Sigmoid colon (tissue), 7 donors: ENCODE measurements around the gene GARNL3. TPM values are rescaled to one million over a fixed set of nuclear protein-coding genes. Genes with fewer than 3 reads are reported as not detected.
A peak's percentile ranks its signal among the peaks of the same experiment; 100 is the strongest.

Source experiments
- DNase-seq: peaks from one replicate; pipeline ENCODE4 v3.0.0-alpha.2; 2019
- H3K27ac ChIP-seq, 4 donors: fragments of 200-600 bp; sonication (generic); one replicate each; pipeline ENCODE4 v1.5.1; 2016 to 2019; ENCODE audit warnings: mild to moderate bottlenecking in 1 of 4
- H3K27me3 ChIP-seq, 3 donors: fragments of 200-600 bp; sonication (generic); one replicate each; pipeline ENCODE4 v1.5.1; 2019; ENCODE audit warnings: mild to moderate bottlenecking in 1 of 3
- H3K36me3 ChIP-seq, 4 donors: fragments of 200-600 bp; sonication (generic); one replicate each; pipeline ENCODE4 v1.5.1; 2016 to 2019
- H3K4me1 ChIP-seq, 4 donors: fragments of 200-600 bp; sonication (generic); one replicate each; pipeline ENCODE4 v1.5.1; 2017 to 2019
- H3K4me3 ChIP-seq, 4 donors: fragments of 200-600 bp; sonication (generic); one replicate each; pipeline ENCODE4 v1.5.1; 2017 to 2019; ENCODE audit warnings: mild to moderate bottlenecking in 2 of 4, moderate library complexity in 1 of 4
- H3K9me3 ChIP-seq, 4 donors: fragments of 200-600 bp in 3 of 4; sonication (generic) in 3 of 4; one replicate each; pipeline versions ENCODE4 v1.5.1 to v1.6.1; 2013 to 2019
- CTCF ChIP-seq, 4 experiments: fragments of 450-650 bp in 3 of 4; fragments of 200-600 bp in 1 of 4; IDR thresholded peaks; one replicate each; pipeline ENCODE4 v1.5.1; 2016 to 2019; ENCODE audit warnings: antibody characterized with exemption in 4 of 4, mild to moderate bottlenecking in 3 of 4, moderate library complexity in 2 of 4
- EP300 ChIP-seq, 4 donors: sonication (generic); formaldehyde crosslinking; IDR thresholded peaks; one replicate each; pipeline ENCODE4 v1.6.1; 2017; ENCODE audit warnings: antibody characterized with exemption in 4 of 4
- POLR2A ChIP-seq, 2 donors: fragments of 450-650 bp; IDR thresholded peaks; one replicate each; pipeline ENCODE4 v1.6.1; 2016; ENCODE audit warnings: antibody characterized with exemption in 2 of 2, mild to moderate bottlenecking in 2 of 2, moderate library complexity in 2 of 2
- POLR2AphosphoS5 ChIP-seq, 4 donors: sonication (generic); formaldehyde crosslinking; IDR thresholded peaks; one replicate each; pipeline ENCODE4 v1.6.1; 2017; ENCODE audit warnings: antibody characterized with exemption in 4 of 4
- WGBS, 2 donors: extraction: QIAGEN DNeasy Blood & Tissue Kit; methylation state at CpG; one replicate each; pipeline ENCODE4 v1.1.7; 2013; 5-methylcytosine and 5-hydroxymethylcytosine counted together
- intact Hi-C: fragments of 100-400 bp; cut with DNase I; formaldehyde crosslinking; loops from one replicate; pipeline ENCODE4 v1.15.1; 2023
- polyA plus RNA-seq, 3 donors: library from polyadenylated mRNA; stranded (reverse); fragments of 200-250 nt; gene quantifications; one replicate each; pipeline ENCODE4 v1.2.3, GENCODE V29; 2013
- total RNA-seq, 4 donors: library from RNA; depleted of rRNA; stranded (reverse); fragments of >200 nt; gene quantifications; one replicate each; pipeline ENCODE4 v1.1.0, GENCODE V29; 2016
- donor health status: healthy with polysubstance abuse.
- donor health status: Bipolar disorder and iron deficiency.
- donor health status: healthy.

Gene GARNL3
- total and polyA plus RNA-seq, 7 donors = 0.92 to 28.0 (median 10.2) TPM

GRCh38 chr9:127336086-127336485 lies 71.5 kb downstream of the GARNL3 start:
- WGBS, 2 donors = 94 to 96% methylated on average over 5 of the region's 5 CpGs
- TF ChIP-seq POLR2A (IDR thresholded peaks at IDR 0.05) (no peak), EP300 (IDR thresholded peaks at IDR 0.05) (no peak), CTCF (IDR thresholded peaks at IDR 0.05) (no peak), POLR2AphosphoS5 (IDR thresholded peaks at IDR 0.05) (no peak)
- Histone ChIP-seq H3K9me3 (no peaks in the 10 kb centered on the region), H3K27me3 (no peaks in the 10 kb centered on the region), H3K4me1 (peaks cover 0 to 37% (median 21%) of the 10 kb centered on the region in 4 donors), H3K36me3 (peaks cover 0 to 9% (median 0%) of the 10 kb centered on the region in 4 donors), H3K27ac (peak overlapping the region; percentile 39 to 80 (median 68)), H3K4me3 (no peak overlapping the region)
- no peak for DNase-seq
- intact Hi-C loops = no loop called here

GRCh38 chr9:127336506-127337352 lies 72.2 kb downstream of the GARNL3 start:
- peak; percentile 93 for DNase-seq
- intact Hi-C loops = no loop called here
- Histone ChIP-seq H3K27ac (peak overlapping the region; percentile 39 to 80 (median 68)), H3K4me1 (peaks cover 0 to 43% (median 21%) of the 10 kb centered on the region in 4 donors), H3K36me3 (peaks cover 0 to 9% (median 0%) of the 10 kb centered on the region in 4 donors), H3K27me3 (no peaks in the 10 kb centered on the region), H3K4me3 (no peak overlapping the region), H3K9me3 (no peaks in the 10 kb centered on the region)
- TF ChIP-seq EP300 (IDR thresholded peaks at IDR 0.05) (peak in 1 of 4 donors; percentile 38), CTCF (IDR thresholded peaks at IDR 0.05) (no peak), POLR2AphosphoS5 (IDR thresholded peaks at IDR 0.05) (peak; percentile 47 to 78 (median 70)), POLR2A (IDR thresholded peaks at IDR 0.05) (no peak)
- WGBS, 2 donors = 36 to 56% methylated on average over 3 of the region's 3 CpGs

GRCh38 chr9:127340721-127341120 lies 76.1 kb downstream of the GARNL3 start:
- no peak for TF ChIP-seq POLR2A (IDR thresholded peaks at IDR 0.05)
- TF ChIP-seq CTCF (IDR thresholded peaks at IDR 0.05) = no peak
- no peak for TF ChIP-seq POLR2AphosphoS5 (IDR thresholded peaks at IDR 0.05)
- TF ChIP-seq EP300 (IDR thresholded peaks at IDR 0.05) = no peak
- no peak overlapping the region for H3K4me3 ChIP-seq
- no peak for DNase-seq
- H3K27me3 ChIP-seq = no peaks in the 10 kb centered on the region
- intact Hi-C loops = no loop called here
- H3K36me3 ChIP-seq = peaks cover 0 to 17% (median 0%) of the 10 kb centered on the region in 4 donors
- no peaks in the 10 kb centered on the region for H3K9me3 ChIP-seq
- H3K4me1 ChIP-seq = peaks cover 0 to 39% (median 21%) of the 10 kb centered on the region in 4 donors
- no peak overlapping the region for H3K27ac ChIP-seq
- WGBS, 2 donors = 82 to 84% methylated on average over 2 of the region's 2 CpGs

- H3K36me3 ChIP-seq = peaks cover 0 to 17% (median 0%) of the 10 kb centered on the region in 4 donors
- peak; percentile 76 for DNase-seq
- 83 to 92% methylated on average over 3 of the region's 3 CpGs for WGBS, 2 donors
- H3K27ac ChIP-seq = no peak overlapping the region
- TF ChIP-seq CTCF (IDR thresholded peaks at IDR 0.05) = no peak
- TF ChIP-seq POLR2AphosphoS5 (IDR thresholded peaks at IDR 0.05) = no peak
- no peak for TF ChIP-seq EP300 (IDR thresholded peaks at IDR 0.05)
- TF ChIP-seq POLR2A (IDR thresholded peaks at IDR 0.05) = no peak
- intact Hi-C loops = no loop called here
- H3K4me1 ChIP-seq = peaks cover 0 to 35% (median 18%) of the 10 kb centered on the region in 4 donors
- no peaks in the 10 kb centered on the region for H3K27me3 ChIP-seq
- H3K4me3 ChIP-seq = no peak overlapping the region
- H3K9me3 ChIP-seq = no peaks in the 10 kb centered on the region
These were observed 76.6 kb downstream of the GARNL3 start for GRCh38 chr9:127341152-127341551.
